ENCODE results near the gene NDUFA3. TPM values are rescaled to one million over a fixed set of nuclear protein-coding genes. Genes with fewer than 3 reads are reported as not detected.

Gene NDUFA3
- total RNA-seq, 1 donor from 2014 or later = 51.3 TPM

Other genes starting within 250 kb of the NDUFA3 start
- gene MYADM, start 235.0 kb upstream of the NDUFA3 start, total RNA-seq = 43.9 and 78.9 TPM in 2 replicates
- gene PRKCG, start 220.7 kb upstream of the NDUFA3 start, total RNA-seq = not detected in 2 replicates
- gene CACNG7, start 193.6 kb upstream of the NDUFA3 start, total RNA-seq = not detected in 2 replicates
- gene CACNG8, start 139.9 kb upstream of the NDUFA3 start, total RNA-seq = 0.03 TPM in 1 of 2 replicates, not detected in the other
- 22.8 and 30.8 TPM in 2 replicates for gene CACNG6, start 111.2 kb upstream of the NDUFA3 start, total RNA-seq
- gene VSTM1, start 39.0 kb upstream of the NDUFA3 start, total RNA-seq = not detected in 2 replicates
- gene TARM1, start 21.5 kb upstream of the NDUFA3 start, total RNA-seq = not detected in 2 replicates
- 0.10 TPM in 1 of 2 replicates, not detected in the other for gene OSCAR, start 2.1 kb upstream of the NDUFA3 start, total RNA-seq
- 13.0 and 17.8 TPM in 2 replicates for gene TFPT, start 12.8 kb downstream of the NDUFA3 start, total RNA-seq
- gene PRPF31, start 12.9 kb downstream of the NDUFA3 start, total RNA-seq = 48.0 and 59.0 TPM in 2 replicates
- gene CNOT3, start 34.9 kb downstream of the NDUFA3 start, total RNA-seq = 17.0 and 17.2 TPM in 2 replicates
- gene LENG1, start 56.9 kb downstream of the NDUFA3 start, total RNA-seq = 8.7 and 9.3 TPM in 2 replicates
- 0.86 and 4.2 TPM in 2 replicates for gene TMC4, start 70.3 kb downstream of the NDUFA3 start, total RNA-seq
- 48.5 and 59.6 TPM in 2 replicates for gene MBOAT7, start 86.7 kb downstream of the NDUFA3 start, total RNA-seq
- gene TSEN34, start 88.5 kb downstream of the NDUFA3 start, total RNA-seq = 95.1 and 104 TPM in 2 replicates
- 937 and 1,223 TPM in 2 replicates for gene RPS9, start 98.0 kb downstream of the NDUFA3 start, total RNA-seq
- not detected in 2 replicates for gene LILRB3, start 120.2 kb downstream of the NDUFA3 start, total RNA-seq
- gene LILRA6, start 139.9 kb downstream of the NDUFA3 start, total RNA-seq = not detected in 2 replicates
- not detected in 2 replicates for gene LILRB5, start 154.4 kb downstream of the NDUFA3 start, total RNA-seq
- gene LILRB2, start 178.3 kb downstream of the NDUFA3 start, total RNA-seq = not detected in 2 replicates
- gene LILRA5, start 210.3 kb downstream of the NDUFA3 start, total RNA-seq = not detected in 2 replicates
- gene LILRA4, start 236.3 kb downstream of the NDUFA3 start, total RNA-seq = not detected in 2 replicates

Measured in myocyte (in vitro differentiated cells).